ENCODE data around the gene FOXP2. TPM values are rescaled to one million over a fixed set of nuclear protein-coding genes. Genes with fewer than 3 reads are reported as not detected.

The FOXP2 gene
- total and polyA plus RNA-seq, 10 of the 15 experiments (the other 5 are each of a cell fraction or from before 2014, with no cell fraction given), result 0.99 to 2.5 (median 1.8) TPM

GRCh38 chr7:114416129-114416990 lies 1.7 kb downstream of the FOXP2 start:
- ChIA-PET POLR2A (interaction anchor here (0.7 kb wide), 1 partner anchor 182 kb away, joined by 3 read pairs; no protein-coding TSS in a partner anchor), RAD21 (ENCODE audit: unreplicated experiment) (interaction anchor here (0.5 to 1.2 kb wide), 4 partner anchors 9 to 451 kb away, joined by 3 to 4 read pairs (median 4); no protein-coding TSS in a partner anchor), CTCF (interaction anchor here (0.5 to 3.7 kb wide), 5 partner anchors 10 to 244 kb away, joined by 3 to 32 read pairs (median 4); no protein-coding TSS in a partner anchor), SMC1A (ENCODE audit: uncharacterized antibody, unreplicated experiment) (interaction anchor here (0.6 to 1.5 kb wide), 4 partner anchors 11 to 474 kb away, joined by 3 to 4 read pairs (median 4); no protein-coding TSS in a partner anchor)
- Histone ChIP-seq H3K27ac (ENCODE audit: control insufficient read depth, insufficient read depth) (no peak overlapping the region), H2AFZ (ENCODE audit: control insufficient read depth, low read depth, low read length) (no peak overlapping the region), H3K4me1 (ENCODE audit: control insufficient read depth, insufficient read depth, low read length) (no peaks in the 10 kb centered on the region), H3K4me2 (ENCODE audit: control insufficient read depth, insufficient read depth) (no peak overlapping the region), H3K36me3 (ENCODE audit: control insufficient read depth in 2 of 2, insufficient read depth in 2 of 2, low read length in 1 of 2) (no peaks in the 10 kb centered on the region), H4K20me1 (ENCODE audit: control insufficient read depth, insufficient read depth) (no peaks in the 10 kb centered on the region), H3K9me3 (replicated peaks; ENCODE audit: control insufficient read depth, insufficient read depth, low read length) (no peaks in the 10 kb centered on the region), H3K27me3 (replicated peaks in 1 of 2; ENCODE audit: control insufficient read depth in 2 of 2, insufficient read depth in 2 of 2, low read length in 1 of 2) (no peaks in the 10 kb centered on the region; a peak in 2 of 4 replicates), H3K4me3 (no peak overlapping the region), H3K79me2 (ENCODE audit: control insufficient read depth, insufficient read depth, low read length) (no peaks in the 10 kb centered on the region), H3K9ac (ENCODE audit: control insufficient read depth, insufficient read depth, low read length) (no peak overlapping the region)
- FAIRE-seq (no peak), ATAC-seq (peak; percentile 56), DNase-seq (ENCODE audit: low read depth, low spot score) (no peak)
- intact Hi-C loops (cut with micrococcal nuclease; ENCODE audit: unreplicated experiment) (loop anchor here (2.0 kb wide), 1 partner anchor 246 kb away; no protein-coding TSS in a partner anchor), in situ Hi-C loops (cut with MboI) (no loop called here)
- BruUV-seq (replicated peaks), result no TSS peak
- 19% methylated on average over 8 of the region's 10 CpGs for WGBS (ENCODE audit: insufficient coverage, insufficient replicate concordance, low lambda C conversion rate, missing lambda C conversion rate)
- TF ChIP-seq ZNF24 (IDR thresholded peaks at IDR 0.05) (no peak), PKNOX1 (IDR thresholded peaks at IDR 0.05) (no peak), KLF5 (IDR thresholded peaks at IDR 0.05; ENCODE audit: partially characterized antibody) (no peak), JUND (IDR thresholded peaks at IDR 0.05; ENCODE audit: low read depth, low read length) (no peak), SPI1 (IDR thresholded peaks at IDR 0.05; ENCODE audit: borderline replicate concordance, insufficient read depth, low read depth, low read length) (no peak), MLLT1 (IDR thresholded peaks at IDR 0.05) (0 out of 2 replicates have a peak, but pooled peaks have one; percentile 35), CEBPZ (IDR thresholded peaks at IDR 0.05; ENCODE audit: low read depth, low read length) (no peak), TARDBP (IDR thresholded peaks at IDR 0.05; ENCODE audit: borderline replicate concordance) (no peak), RCOR1 (conservative IDR thresholded peaks at IDR 0.05; ENCODE audit: low read depth, low read length) (no peak), REST (IDR thresholded peaks at IDR 0.05; ENCODE audit: low read depth, low read length) (no peak), JUNB (IDR thresholded peaks at IDR 0.05) (no peak)

Measured in GM12878 (cell line).